SK-N-SH treated with all-trans-retinoic acid at 6 μM for 48 hours (cell line): Measurements from ENCODE around the gene BPGM.

Experiments used
- ATAC-seq: fragments of 200-7000 bp; cut with Tn5 transposase; 3 replicates; pipeline ENCODE4 v1.9.1; 2020; ENCODE audit warnings: mild to moderate bottlenecking, moderate library complexity
- ARNTL ChIP-seq: fragments of 450-650 bp; formaldehyde crosslinking; IDR thresholded peaks from 2 replicates; pipeline ENCODE4 v1.5.0; 2020; ENCODE audit warnings: low read depth, mild to moderate bottlenecking, moderate library complexity, borderline replicate concordance
- BACH2 ChIP-seq: fragments of 250-450 bp; sonication (Bioruptor Pico); IDR thresholded peaks from 2 replicates; pipeline ENCODE4 v1.9.0; 2021; ENCODE audit warnings: mild to moderate bottlenecking, borderline replicate concordance
- CREB5 ChIP-seq: fragments of 250-450 bp; sonication (Bioruptor Pico); IDR thresholded peaks from 2 replicates; pipeline ENCODE4 v1.5.1; 2020; ENCODE audit warnings: low read depth, mild to moderate bottlenecking, moderate library complexity
- CSDC2 ChIP-seq: fragments of 250-450 bp; sonication (Bioruptor Pico); IDR thresholded peaks from 2 replicates; pipeline ENCODE4 v1.5.0; 2020; ENCODE audit warnings: mild to moderate bottlenecking, moderate library complexity
- CSRNP3 ChIP-seq: fragments of 250-450 bp; sonication (Bioruptor Pico); IDR thresholded peaks from 2 replicates; pipeline ENCODE4 v1.5.1; 2021; ENCODE audit warnings: mild to moderate bottlenecking, moderate library complexity
- ESRRG ChIP-seq: fragments of 250-450 bp; sonication (Bioruptor Pico); IDR thresholded peaks from 2 replicates; pipeline ENCODE4 v1.6.1; 2021; ENCODE audit warnings: mild to moderate bottlenecking
- GLIS3 ChIP-seq: fragments of 250-450 bp; sonication (Bioruptor Pico); IDR thresholded peaks from 2 replicates; pipeline ENCODE4 v1.5.0; 2020; ENCODE audit warnings: mild to moderate bottlenecking, moderate library complexity
- ISL1 ChIP-seq: fragments of 250-450 bp; sonication (Bioruptor Pico); IDR thresholded peaks from 2 replicates; pipeline ENCODE4 v2.1.2; 2022; ENCODE audit warnings: mild to moderate bottlenecking, moderate library complexity
- OSR1 ChIP-seq: fragments of 250-450 bp; sonication (Bioruptor Pico); IDR thresholded peaks from 2 replicates; pipeline ENCODE4 v1.8.0; 2022; ENCODE audit warnings: moderate library complexity, mild to moderate bottlenecking, inconsistent platforms
- PATZ1 ChIP-seq: fragments of 250-450 bp; sonication (Bioruptor Pico); IDR thresholded peaks from 2 replicates; pipeline ENCODE4 v1.8.0; 2020; ENCODE audit warnings: mild to moderate bottlenecking, moderate library complexity, borderline replicate concordance
- POU6F1 ChIP-seq: fragments of 250-450 bp; sonication (Bioruptor Pico); IDR thresholded peaks from 2 replicates; pipeline ENCODE4 v1.8.0; 2021; ENCODE audit warnings: low read depth, mild to moderate bottlenecking, moderate library complexity, borderline replicate concordance
- PPARA ChIP-seq: fragments of 250-450 bp; sonication (Bioruptor Pico); IDR thresholded peaks from 2 replicates; pipeline ENCODE4 v1.5.0; 2020; ENCODE audit warnings: mild to moderate bottlenecking, borderline replicate concordance
- RARB ChIP-seq: fragments of 250-450 bp; sonication (Bioruptor Pico); IDR thresholded peaks from 2 replicates; pipeline ENCODE4 v1.8.0; 2021; ENCODE audit warnings: mild to moderate bottlenecking, moderate library complexity
- SNAI2 ChIP-seq: fragments of 250-450 bp; sonication (Bioruptor Pico); IDR thresholded peaks from 2 replicates; pipeline ENCODE4 v1.5.0; 2020; ENCODE audit warnings: mild to moderate bottlenecking, moderate library complexity
- TCF4 ChIP-seq: fragments of 250-450 bp; sonication (Bioruptor Pico); IDR thresholded peaks from 2 replicates; pipeline ENCODE4 v1.8.0; 2021; ENCODE audit warnings: mild to moderate bottlenecking, moderate library complexity, borderline replicate concordance
- TOX ChIP-seq: fragments of 250-450 bp; sonication (Bioruptor Pico); IDR thresholded peaks from 2 replicates; pipeline ENCODE4 v1.8.0; 2021; ENCODE audit warnings: mild to moderate bottlenecking, moderate library complexity, borderline replicate concordance
- TSHZ2 ChIP-seq: fragments of 250-450 bp; sonication (Bioruptor Pico); IDR thresholded peaks from 2 replicates; pipeline ENCODE4 v1.5.0; 2020; ENCODE audit warnings: mild to moderate bottlenecking, moderate library complexity
- ZC3H10 ChIP-seq: fragments of 250-450 bp; sonication (Bioruptor Pico); IDR thresholded peaks from 2 replicates; pipeline ENCODE4 v1.5.1; 2021; ENCODE audit warnings: mild to moderate bottlenecking, moderate library complexity
- ZFP3 ChIP-seq: fragments of 250-450 bp; sonication (Bioruptor Pico); IDR thresholded peaks from 2 replicates; pipeline ENCODE4 v1.5.0; 2020; ENCODE audit warnings: mild to moderate bottlenecking, moderate library complexity
- ZFP30 ChIP-seq: fragments of 450-650 bp; formaldehyde crosslinking; IDR thresholded peaks from 2 replicates; pipeline ENCODE4 v1.5.0; 2022; ENCODE audit warnings: mild to moderate bottlenecking, moderate library complexity
- ZNF565 ChIP-seq: fragments of 450-650 bp; formaldehyde crosslinking; conservative IDR thresholded peaks from 2 replicates; pipeline ENCODE4 v1.5.0; 2020; ENCODE audit warnings: low read depth, mild to moderate bottlenecking, moderate library complexity
- ZNF70 ChIP-seq: fragments of 450-650 bp; formaldehyde crosslinking; IDR thresholded peaks from 2 replicates; pipeline ENCODE4 v1.5.0; 2020; ENCODE audit warnings: mild to moderate bottlenecking, moderate library complexity
- ZNF8 ChIP-seq: fragments of 450-650 bp; formaldehyde crosslinking; IDR thresholded peaks from 2 replicates; pipeline ENCODE4 v1.5.0; 2020; ENCODE audit warnings: mild to moderate bottlenecking, moderate library complexity

The BPGM gene

GRCh38 chr7:134632052-134632451, 14.6 kb upstream of the BPGM start:
- no peak for TF ChIP-seq GLIS3 (CRISPR knock-in tag)
- TF ChIP-seq BACH2 = no peak
- no peak for TF ChIP-seq ZNF70
- no peak for TF ChIP-seq ESRRG (CRISPR knock-in tag)
- no peak for TF ChIP-seq ZFP30 (CRISPR knock-in tag)
- no peak for TF ChIP-seq RARB
- TF ChIP-seq ZNF8 = no peak
- TF ChIP-seq ISL1 (CRISPR knock-in tag) = no peak
- no peak for TF ChIP-seq TCF4 (CRISPR knock-in tag)
- no peak for TF ChIP-seq ZFP3 (CRISPR knock-in tag)
- no peak for TF ChIP-seq ZC3H10 (CRISPR knock-in tag)
- TF ChIP-seq OSR1 = no peak
- no peak for TF ChIP-seq CREB5
- TF ChIP-seq PATZ1 (CRISPR knock-in tag) = no peak
- TF ChIP-seq SNAI2 (CRISPR knock-in tag) = no peak
- TF ChIP-seq TSHZ2 (CRISPR knock-in tag) = no peak
- TF ChIP-seq PPARA = no peak
- no peak for TF ChIP-seq CSDC2
- TF ChIP-seq, all 23 proteins: peak for 0
- ATAC-seq = no peak

GRCh38 chr7:134632937-134633540, 13.6 kb upstream of the BPGM start:
- peak; percentile 95 for ATAC-seq
- no peak for TF ChIP-seq ZFP3 (CRISPR knock-in tag)
- TF ChIP-seq SNAI2 (CRISPR knock-in tag) = no peak
- TF ChIP-seq ISL1 (CRISPR knock-in tag) = no peak
- TF ChIP-seq CSDC2 = no peak
- no peak for TF ChIP-seq POU6F1 (CRISPR knock-in tag)
- TF ChIP-seq CREB5 = no peak
- TF ChIP-seq TOX (CRISPR knock-in tag) = no peak
- no peak for TF ChIP-seq CSRNP3 (CRISPR knock-in tag)
- no peak for TF ChIP-seq PATZ1 (CRISPR knock-in tag)
- no peak for TF ChIP-seq ZNF565
- no peak for TF ChIP-seq ESRRG (CRISPR knock-in tag)
- no peak for TF ChIP-seq ARNTL (CRISPR knock-in tag)
- no peak for TF ChIP-seq TCF4 (CRISPR knock-in tag)
- no peak for TF ChIP-seq ZNF70
